DMS53 treated with DMSO at 0.1 percent for 48 hours (cell line): Measurements from ENCODE around the gene TLK2.
"Not testable (repeated sequence)": the region's sequence is repeated elsewhere in the genome, so short reads cannot be mapped to it uniquely, and the experiment has no call there.

Experiments
- DNase-seq: peaks from one replicate; lab custom pipeline; 2025; ENCODE audit not compliant: unreplicated experiment; lab: John Stamatoyannopoulos, UW

TLK2 gene

GRCh38 chr17:62557532-62557931 is 78.9 kb downstream of the TLK2 start:
- DNase-seq = not testable (repeated sequence)

DNA sequence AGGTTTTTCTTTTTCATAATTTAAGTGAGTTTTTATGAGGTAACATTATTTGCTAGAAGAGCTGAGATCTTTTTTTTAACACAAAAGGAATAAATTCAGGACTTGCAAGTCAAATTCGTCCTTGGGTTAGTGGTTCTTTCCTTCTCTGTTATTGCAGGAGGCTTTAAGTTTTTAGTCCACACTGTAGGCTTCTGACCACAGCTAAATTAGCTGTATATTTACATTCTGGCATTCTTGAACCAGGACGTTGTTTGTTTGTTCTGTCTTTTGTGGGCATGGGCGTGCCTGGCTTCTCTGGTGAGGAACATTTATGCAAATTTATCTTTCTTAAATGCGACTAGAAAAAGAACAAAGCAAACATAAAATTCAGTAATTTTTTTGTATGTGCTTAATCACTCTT is 80.3 kb downstream of the TLK2 start:
- not testable (repeated sequence) for DNase-seq

- DNase-seq = not testable (repeated sequence)
These were observed 82.3 kb downstream of the TLK2 start for GRCh38 chr17:62560971-62561370.

DNA sequence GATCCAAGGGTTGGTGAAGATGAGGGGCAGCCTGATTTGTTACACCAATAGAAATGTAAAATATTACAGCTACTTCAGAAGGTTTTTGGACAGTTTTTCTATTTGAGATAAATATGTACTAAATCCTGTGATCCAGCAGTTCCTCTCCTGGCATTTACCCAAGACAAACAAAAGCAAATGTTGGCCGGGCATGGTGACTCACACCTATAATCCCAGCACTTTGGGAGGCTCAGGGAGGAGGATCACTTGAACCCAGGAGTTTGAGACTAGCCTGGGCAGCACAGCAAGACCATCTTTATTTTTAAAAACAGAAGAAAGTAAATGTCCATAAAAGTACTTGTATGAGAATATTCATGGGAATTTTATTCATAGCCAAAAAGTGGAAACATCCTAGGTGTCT is 84.0 kb downstream of the TLK2 start:
- DNase-seq = peak; percentile 33

GRCh38 chr17:62565817-62566216 is 87.2 kb downstream of the TLK2 start:
- DNase-seq = no peak

DNA sequence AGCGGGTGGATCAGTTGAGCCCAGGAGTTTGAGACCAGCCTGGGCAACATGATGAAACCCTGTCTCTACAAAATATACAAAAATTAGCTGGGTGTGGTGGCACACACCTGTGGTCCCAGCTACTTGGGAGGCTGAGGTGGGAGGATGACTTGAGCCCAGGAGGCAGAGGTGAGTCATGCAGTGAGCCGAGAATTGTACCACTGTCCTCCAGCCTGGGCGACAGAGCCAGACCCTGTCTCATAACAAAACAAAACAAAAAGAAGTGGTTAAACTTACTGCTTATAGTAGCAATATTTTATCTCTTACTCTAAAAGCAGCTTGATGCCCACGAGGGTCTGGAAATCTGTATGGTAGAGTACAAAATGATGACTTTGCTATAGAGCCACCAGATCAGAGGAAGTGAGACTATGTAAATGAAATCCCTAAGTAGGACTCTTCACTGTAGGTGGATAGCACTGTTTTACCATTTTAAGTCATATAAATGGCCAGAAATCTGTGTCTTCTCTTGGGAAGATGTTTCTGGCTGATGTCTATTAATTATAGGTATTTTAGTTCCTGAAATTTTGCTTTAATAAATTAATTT is 88.5 kb downstream of the TLK2 start:
- DNase-seq = no peak

- DNase-seq = no peak
These were observed 93.9 kb downstream of the TLK2 start for GRCh38 chr17:62572488-62572887.

- DNase-seq = no peak
These were observed 94.3 kb downstream of the TLK2 start for GRCh38 chr17:62572888-62573401.

- no peak for DNase-seq
These were observed 95.0 kb downstream of the TLK2 start for GRCh38 chr17:62573480-62574117.

- DNase-seq = no peak
These were observed 97.8 kb downstream of the TLK2 start for GRCh38 chr17:62576382-62576781.

DNA sequence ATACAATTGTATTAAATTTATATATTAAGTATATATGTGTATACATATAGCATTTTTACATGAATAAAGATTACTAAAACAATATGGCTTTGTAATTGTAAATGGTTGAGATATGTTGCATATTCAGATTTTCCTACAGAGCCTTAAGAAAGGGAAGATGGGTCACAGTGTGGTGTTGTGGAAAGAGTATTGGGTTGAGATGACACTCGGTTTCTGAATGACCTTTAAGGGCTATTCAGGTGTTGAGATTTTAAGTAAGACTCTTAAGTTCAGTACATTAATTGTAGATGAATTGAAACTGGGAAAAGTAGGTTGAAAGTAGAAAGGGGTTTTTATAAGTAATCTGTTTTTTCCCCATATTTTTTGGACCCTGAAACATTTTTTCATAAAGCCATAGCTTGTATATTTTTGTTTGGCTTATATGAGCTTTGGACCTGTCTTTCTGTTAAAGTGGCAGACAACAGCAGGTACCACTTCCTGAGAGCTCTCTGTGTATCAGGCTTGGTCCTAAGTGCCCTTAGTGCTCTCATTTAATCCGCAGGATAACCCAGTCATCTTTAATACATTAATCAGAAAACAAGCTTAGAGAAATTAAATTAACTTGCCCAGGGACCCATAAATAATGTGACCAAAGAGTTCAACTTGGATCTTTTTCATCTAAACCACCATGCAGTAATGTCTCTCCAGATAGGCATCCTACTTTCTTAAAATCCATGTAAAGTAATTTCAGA is 100.3 kb downstream of the TLK2 start:
- no peak for DNase-seq

DNA sequence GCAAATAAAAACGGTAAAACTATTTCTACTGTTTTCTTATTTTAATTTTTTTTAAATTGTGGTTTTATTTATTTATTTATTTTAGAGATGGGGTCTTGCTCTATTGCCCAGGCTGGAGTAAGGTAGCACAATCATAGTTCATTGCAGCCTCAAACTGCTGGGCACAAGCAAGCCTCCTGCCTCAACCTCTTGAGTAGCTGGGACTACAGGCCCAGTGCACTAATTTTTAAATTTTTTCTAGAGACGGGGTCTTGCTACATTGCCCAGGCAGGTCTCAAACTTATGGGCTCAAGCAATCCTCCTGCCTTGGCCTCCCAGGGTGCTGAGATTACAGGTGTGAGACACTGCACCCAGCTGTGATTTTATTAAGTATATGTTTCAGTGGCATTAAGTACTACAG is 102.3 kb downstream of the TLK2 start:
- no peak for DNase-seq

GRCh38 chr17:62581764-62582163 is 103.1 kb downstream of the TLK2 start:
- DNase-seq = no peak

- DNase-seq = no peak
These were observed 108.9 kb downstream of the TLK2 start for GRCh38 chr17:62587554-62587953.

DNA sequence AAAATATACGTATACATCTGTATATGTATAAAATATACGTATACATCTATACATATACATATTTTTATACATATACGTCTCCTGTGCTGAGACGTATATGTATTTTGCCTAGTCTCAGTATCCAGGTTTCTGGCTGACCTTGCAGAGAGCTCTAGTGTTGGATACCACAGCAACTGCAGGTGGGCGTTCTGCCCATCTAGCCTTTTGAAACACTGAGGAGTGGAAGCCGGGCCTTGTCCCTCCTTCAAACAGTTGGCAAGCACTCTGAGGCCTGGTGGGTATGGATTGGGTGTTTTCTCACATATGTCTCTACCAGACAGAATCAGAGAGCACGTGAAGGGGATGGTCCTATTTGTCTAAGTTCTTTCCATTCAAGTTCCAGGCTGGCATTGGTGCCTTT is 109.5 kb downstream of the TLK2 start:
- no peak for DNase-seq

DNA sequence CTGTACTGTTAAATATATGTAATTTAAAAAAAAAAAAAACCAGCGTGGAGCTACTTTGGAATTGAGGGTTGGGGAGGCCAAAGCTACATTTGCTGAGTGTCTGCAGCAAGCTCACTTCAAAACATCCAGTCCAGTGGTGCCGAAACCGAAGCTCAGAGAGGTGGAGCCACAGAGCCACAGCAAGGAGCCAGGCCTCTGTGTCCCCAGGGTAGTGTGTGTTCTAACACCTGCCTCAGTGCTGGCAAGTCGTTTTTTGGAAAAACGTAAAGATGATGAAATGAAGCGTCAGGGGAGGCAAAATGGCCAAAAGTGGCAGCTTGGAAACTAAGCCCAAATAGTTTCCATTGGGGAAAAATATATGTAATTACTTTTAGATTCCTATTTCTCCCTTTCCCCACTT is 112.7 kb downstream of the TLK2 start:
- no peak for DNase-seq

DNA sequence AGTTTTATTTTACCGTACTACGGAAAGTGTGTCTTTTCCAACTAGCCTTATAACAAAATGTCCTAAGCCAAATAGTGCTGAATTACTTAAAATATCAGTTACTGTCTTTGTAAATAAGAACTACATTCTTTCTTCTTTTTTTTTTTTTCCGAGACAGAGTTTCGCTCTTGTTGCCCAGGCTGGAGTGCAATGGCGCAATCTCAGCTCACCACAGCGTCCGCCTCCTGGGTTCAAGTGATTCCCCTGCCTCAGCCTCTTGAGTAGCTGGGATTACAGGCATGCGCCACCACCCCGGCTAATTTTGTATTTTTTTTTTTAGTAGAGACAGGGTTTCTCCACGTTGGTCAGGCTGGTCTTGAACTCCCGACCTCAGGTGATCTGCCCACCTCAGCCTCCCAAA is 113.2 kb downstream of the TLK2 start:
- DNase-seq = not testable (repeated sequence)

- no peak for DNase-seq
These were observed 113.9 kb downstream of the TLK2 start for GRCh38 chr17:62592341-62593099.

GRCh38 chr17:62595484-62595883 is 116.9 kb downstream of the TLK2 start:
- no peak for DNase-seq

- DNase-seq = no peak
These were observed 118.0 kb downstream of the TLK2 start for GRCh38 chr17:62596662-62597061.

GRCh38 chr17:62597150-62597549 is 118.5 kb downstream of the TLK2 start:
- no peak for DNase-seq
